A549 (cell line): ENCODE results near the gene N4BP2. TPM values are rescaled to one million over a fixed set of nuclear protein-coding genes. Genes with fewer than 3 reads are reported as not detected.
"Not testable (repeated sequence)": the region's sequence is repeated elsewhere in the genome, so short reads cannot be mapped to it uniquely, and the experiment has no call there.

Experiments used
- ATAC-seq, 2 experiments: fragments of 200-7000 bp in 1 of 2; fragments of >200 bp in 1 of 2; cut with Nextera tagmentation in 1 of 2; cut with Tn5 transposase in 1 of 2; 3 replicates each; pipeline versions ENCODE4 v1.8.0 to v1.9.1; 2018 to 2020; ENCODE audit warnings: mild to moderate bottlenecking in 1 of 2, moderate library complexity in 1 of 2
- CTCF ChIA-PET: fragments of 300-600 bp; sonication (Branson Sonifier 250); formaldehyde crosslinking; extraction: SDS; loops from one replicate; lab custom pipeline; 2021; ENCODE audit warnings: antibody characterized with exemption, inconsistent platforms; lab: Yijun Ruan, JAX
- POLR2A ChIA-PET: fragments of 350-600 bp; formaldehyde crosslinking; extraction: SDS; loops from one replicate; lab custom pipeline; 2021; ENCODE audit warnings: antibody characterized with exemption, inconsistent platforms; lab: Yijun Ruan, JAX
- DNase-seq, 2 experiments: peaks; one replicate each; pipeline versions ENCODE4 v3.0.0 to v3.0.0-alpha.2; 2011 to 2016; ENCODE audit warnings: low read depth in 1 of 2, low spot score in 1 of 2
- FAIRE-seq: peaks from 2 replicates; lab custom pipeline; 2011; peaks lifted over from hg19 to GRCh38; lab: Jason Lieb, UNC
- H3K27ac ChIP-seq, 2 experiments: fragments of >200 bp; sonication (Bioruptor Twin); formaldehyde crosslinking; 3 replicates each; pipeline ENCODE4 v1.5.1; 2016 to 2017
- H3K4me1 ChIP-seq: fragments of >200 bp; sonication (Bioruptor Twin); formaldehyde crosslinking; 3 replicates; pipeline ENCODE4 v1.6.1; 2016
- H3K4me2 ChIP-seq: fragments of >200 bp; sonication (Bioruptor Twin); formaldehyde crosslinking; 3 replicates; pipeline ENCODE4 v1.6.1; 2016
- H3K4me3 ChIP-seq: fragments of >200 bp; sonication (Bioruptor Twin); formaldehyde crosslinking; 3 replicates; pipeline ENCODE4 v1.5.1; 2016
- H3K9me3 ChIP-seq: fragments of >200 bp; sonication (Bioruptor Twin); formaldehyde crosslinking; 3 replicates; pipeline ENCODE4 v1.6.1; 2016
- BCL3 ChIP-seq: fragments of >200 bp; sonication (Bioruptor Twin); formaldehyde crosslinking; IDR thresholded peaks from 3 replicates; pipeline ENCODE4 v1.6.1; 2016
- BHLHE40 ChIP-seq: IDR thresholded peaks from 2 replicates; pipeline ENCODE4 v1.6.1; 2012; ENCODE audit warnings: low read depth, low read length, inconsistent platforms
- EP300 ChIP-seq, 2 experiments: fragments of >200 bp; sonication (Bioruptor Twin); formaldehyde crosslinking; IDR thresholded peaks; 2 replicates in 1 of 2; 3 replicates in 1 of 2; pipeline ENCODE4 v1.6.1; 2016 to 2017
- ESRRA ChIP-seq: fragments of 150-350 bp; IDR thresholded peaks from 2 replicates; pipeline ENCODE4 v1.6.1; 2014; ENCODE audit warnings: mild to moderate bottlenecking, low read length, borderline replicate concordance
- FOSL2 ChIP-seq, 2 experiments: fragments of 450-650 bp in 1 of 2; fragments of >200 bp in 1 of 2; sonication (Bioruptor Twin) in 1 of 2; formaldehyde crosslinking; IDR thresholded peaks; 2 replicates each; pipeline versions ENCODE4 v1.5.0 to v1.6.1; 2016 to 2020; ENCODE audit warnings: mild to moderate bottlenecking in 1 of 2, moderate library complexity in 1 of 2
- GATA3 ChIP-seq: IDR thresholded peaks from 2 replicates; pipeline ENCODE4 v1.6.1; 2012; ENCODE audit warnings: borderline replicate concordance
- HES2 ChIP-seq: fragments of >200 bp; sonication (Bioruptor Twin); formaldehyde crosslinking; IDR thresholded peaks from 2 replicates; pipeline ENCODE4 v1.6.1; 2016
- HEYL ChIP-seq: fragments of 250-450 bp; sonication (Bioruptor Pico); IDR thresholded peaks from 2 replicates; pipeline ENCODE4 v1.8.0; 2021; ENCODE audit warnings: mild to moderate bottlenecking, moderate library complexity
- HMGXB4 ChIP-seq: fragments of 250-450 bp; sonication (Bioruptor Pico); IDR thresholded peaks from 2 replicates; pipeline ENCODE4 v1.5.0; 2021; ENCODE audit warnings: mild to moderate bottlenecking, moderate library complexity, borderline replicate concordance
- HOXA7 ChIP-seq: fragments of 250-450 bp; sonication (Bioruptor Pico); IDR thresholded peaks from 2 replicates; pipeline ENCODE4 v1.5.0; 2020; ENCODE audit warnings: mild to moderate bottlenecking, moderate library complexity
- HOXB5 ChIP-seq: fragments of 250-450 bp; sonication (Bioruptor Pico); IDR thresholded peaks from 2 replicates; pipeline ENCODE4 v1.5.0; 2020; ENCODE audit warnings: mild to moderate bottlenecking, moderate library complexity
- JUN ChIP-seq, 2 experiments: fragments of >200 bp; sonication (Bioruptor Twin); formaldehyde crosslinking; IDR thresholded peaks; 2 replicates in 1 of 2; 3 replicates in 1 of 2; pipeline ENCODE4 v1.6.1; 2016 to 2017
- KDM1A ChIP-seq: fragments of 200-600 bp; sonication (generic); IDR thresholded peaks from 2 replicates; pipeline ENCODE4 v1.6.1; 2016; ENCODE audit warnings: low read depth, mild to moderate bottlenecking
- KDM5A ChIP-seq: fragments of 200-600 bp; sonication (generic); IDR thresholded peaks from 2 replicates; pipeline ENCODE4 v1.6.1; 2016; ENCODE audit warnings: antibody characterized with exemption, mild to moderate bottlenecking
- MAFK ChIP-seq: fragments of 450-650 bp; IDR thresholded peaks from 2 replicates; pipeline ENCODE4 v1.6.1; 2014; ENCODE audit not compliant: partially characterized antibody
- MAX ChIP-seq: IDR thresholded peaks from 2 replicates; pipeline ENCODE4 v1.6.1; 2012
- MAZ ChIP-seq: fragments of 150-350 bp; IDR thresholded peaks from 2 replicates; pipeline ENCODE4 v1.6.1; 2014; ENCODE audit warnings: antibody characterized with exemption, low read depth, low read length, borderline replicate concordance
- MYC ChIP-seq: IDR thresholded peaks from 2 replicates; pipeline ENCODE4 v1.6.1; 2012; ENCODE audit warnings: mild to moderate bottlenecking, inconsistent platforms, low read length, improper control_type of control experiment, borderline replicate concordance
- NR3C1 ChIP-seq: fragments of >200 bp; sonication (Bioruptor Twin); formaldehyde crosslinking; IDR thresholded peaks from 3 replicates; pipeline ENCODE4 v1.6.1; 2017
- RAD21 ChIP-seq, 2 experiments: fragments of >200 bp in 1 of 2; sonication (Bioruptor Twin) in 1 of 2; formaldehyde crosslinking in 1 of 2; IDR thresholded peaks in 1 of 2; conservative IDR thresholded peaks in 1 of 2; 2 replicates in 1 of 2; 3 replicates in 1 of 2; pipeline ENCODE4 v1.6.1; 2012 to 2018; ENCODE audit warnings: inconsistent platforms in 1 of 2
- RARB ChIP-seq: fragments of 250-450 bp; sonication (Bioruptor Pico); IDR thresholded peaks from 2 replicates; pipeline ENCODE4 v1.8.0; 2021; ENCODE audit warnings: mild to moderate bottlenecking, moderate library complexity
- RFX5 ChIP-seq: fragments of 450-650 bp; IDR thresholded peaks from 2 replicates; pipeline ENCODE4 v1.7.1; 2014; ENCODE audit warnings: antibody characterized with exemption, mild to moderate bottlenecking, moderate library complexity
- RNF2 ChIP-seq: fragments of 200-600 bp; sonication (generic); IDR thresholded peaks from 2 replicates; pipeline ENCODE4 v1.6.1; 2016; ENCODE audit warnings: low read depth, mild to moderate bottlenecking, antibody characterized with exemption, moderate library complexity, borderline replicate concordance
- SREBF2 ChIP-seq: fragments of 450-650 bp; IDR thresholded peaks from 2 replicates; pipeline ENCODE4 v1.6.1; 2014; ENCODE audit warnings: mild to moderate bottlenecking, moderate library complexity
- TP53 ChIP-seq: fragments of 250-450 bp; sonication (Bioruptor Pico); IDR thresholded peaks from 2 replicates; pipeline ENCODE4 v1.5.0; 2021; ENCODE audit warnings: mild to moderate bottlenecking, moderate library complexity
- USF2 ChIP-seq: fragments of 450-650 bp; IDR thresholded peaks from 2 replicates; pipeline ENCODE4 v1.6.1; 2014; ENCODE audit warnings: antibody characterized with exemption
- ZFP36 ChIP-seq: fragments of 450-650 bp; IDR thresholded peaks from 2 replicates; pipeline ENCODE4 v1.6.1; 2014; ENCODE audit warnings: borderline replicate concordance; ENCODE audit not compliant: partially characterized antibody
- ZNF302 ChIP-seq: fragments of 250-450 bp; sonication (Bioruptor Pico); IDR thresholded peaks from 2 replicates; pipeline ENCODE4 v1.9.0; 2021; ENCODE audit warnings: inconsistent platforms, mild to moderate bottlenecking, moderate library complexity
- WGBS: methylation state at CpG from one replicate; pipeline ENCODE4 v1.1.6; 2017; ENCODE audit errors: missing lambda C conversion rate; 5-methylcytosine and 5-hydroxymethylcytosine counted together
- polyA plus RNA-seq, 4 experiments: library from polyadenylated mRNA; depleted of rRNA in 3 of 4; stranded (reverse); fragments of >200 nt; fragmentation: RNase III in 1 of 4; extraction: RNeasy Plus Mini Kit Qiagen cat#74134 plus additional on column Dnase treatment in 1 of 4; gene quantifications; 2 replicates in 3 of 4; 3 replicates in 1 of 4; pipeline ENCODE4 v1.2.3, GENCODE V29; 2011 to 2017

The N4BP2 gene
- polyA plus RNA-seq, 2 of the 4 experiments (the other 2 are of a cell fraction) = 2.7 to 10.4 TPM

GRCh38 chr4:40143926-40144508 is 87.4 kb downstream of the N4BP2 start:
- TF ChIP-seq ZFP36 = no peak
- TF ChIP-seq MAX = no peak
- TF ChIP-seq SREBF2 = no peak
- no peak for TF ChIP-seq MYC
- no peak for TF ChIP-seq MAFK
- no peak for TF ChIP-seq JUN (IDR thresholded peaks at IDR 0.05)
- no peak for TF ChIP-seq BCL3
- no peak for TF ChIP-seq GATA3
- no peak for TF ChIP-seq HOXB5 (CRISPR knock-in tag)
- TF ChIP-seq BHLHE40 = no peak
- TF ChIP-seq NR3C1 = no peak
- no peak for TF ChIP-seq HES2
- no peak for TF ChIP-seq ZNF302 (CRISPR knock-in tag)
- no peak for TF ChIP-seq KDM1A
- TF ChIP-seq HOXA7 = no peak
- TF ChIP-seq RAD21 (conservative IDR thresholded peaks at IDR 0.05 in 1 of 2, IDR thresholded peaks at IDR 0.05 in 1 of 2) = no peak
- TF ChIP-seq RNF2 = no peak
- no peak for TF ChIP-seq HMGXB4 (CRISPR knock-in tag)
- TF ChIP-seq USF2 = no peak
- TF ChIP-seq ESRRA = no peak
- ATAC-seq (no peak), FAIRE-seq (no peak), DNase-seq (no peak)
- no peak overlapping the region for H3K4me2 ChIP-seq
- no peak overlapping the region for H3K27ac ChIP-seq
- no peaks in the 10 kb centered on the region for H3K4me1 ChIP-seq
- H3K4me3 ChIP-seq = no peak overlapping the region
- ChIA-PET POLR2A (no interaction called here), CTCF (interaction anchor here (0.6 to 1.2 kb wide), 2 partner anchors 44 to 182 kb away, joined by 3 to 4 read pairs; no protein-coding TSS in a partner anchor)
- 87% methylated on average over 6 of the region's 6 CpGs for WGBS
- H3K9me3 ChIP-seq = no peaks in the 10 kb centered on the region

- 86% methylated on average over 2 of the region's 2 CpGs for WGBS
- no peak for TF ChIP-seq RFX5
- TF ChIP-seq HOXB5 (CRISPR knock-in tag) = no peak
- TF ChIP-seq HEYL = no peak
- no peak for TF ChIP-seq EP300 (IDR thresholded peaks at IDR 0.05)
- TF ChIP-seq MAZ = no peak
- TF ChIP-seq GATA3 = no peak
- TF ChIP-seq RARB (CRISPR knock-in tag) = no peak
- TF ChIP-seq TP53 = no peak
- TF ChIP-seq KDM5A = no peak
- no peak for TF ChIP-seq FOSL2 (IDR thresholded peaks at IDR 0.05)
- no peak for TF ChIP-seq FOSL2 (CRISPR knock-in tag; IDR thresholded peaks at IDR 0.05)
- TF ChIP-seq ZFP36 = no peak
- TF ChIP-seq SREBF2 = no peak
- CTCF ChIA-PET = interaction anchor here (0.6 to 1.2 kb wide), 2 partner anchors 44 to 181 kb away, joined by 3 to 4 read pairs; no protein-coding TSS in a partner anchor
- Histone ChIP-seq H3K4me3 (no peak overlapping the region), H3K4me2 (no peak overlapping the region), H3K4me1 (no peaks in the 10 kb centered on the region), H3K27ac (no peak overlapping the region), H3K9me3 (no peaks in the 10 kb centered on the region)
- POLR2A ChIA-PET = no interaction called here
- ATAC-seq (no peak), FAIRE-seq (no peak), DNase-seq (no peak)
Observed at GRCh38 chr4:40144716-40145115, 88.1 kb downstream of the N4BP2 start.

- DNase-seq, H3K4me2 ChIP-seq, ATAC-seq, CTCF ChIA-PET, H3K27ac ChIP-seq, H3K4me1 ChIP-seq, POLR2A ChIA-PET, H3K4me3 ChIP-seq, H3K9me3 ChIP-seq, FAIRE-seq: not testable (repeated sequence)
- WGBS = no CpG with 5 or more reads among the region's 31 CpGs
Observed at GRCh38 chr4:40147490-40147889, 90.8 kb downstream of the N4BP2 start.
